ENCODE measurements around the gene FOXP1.

DNA sequence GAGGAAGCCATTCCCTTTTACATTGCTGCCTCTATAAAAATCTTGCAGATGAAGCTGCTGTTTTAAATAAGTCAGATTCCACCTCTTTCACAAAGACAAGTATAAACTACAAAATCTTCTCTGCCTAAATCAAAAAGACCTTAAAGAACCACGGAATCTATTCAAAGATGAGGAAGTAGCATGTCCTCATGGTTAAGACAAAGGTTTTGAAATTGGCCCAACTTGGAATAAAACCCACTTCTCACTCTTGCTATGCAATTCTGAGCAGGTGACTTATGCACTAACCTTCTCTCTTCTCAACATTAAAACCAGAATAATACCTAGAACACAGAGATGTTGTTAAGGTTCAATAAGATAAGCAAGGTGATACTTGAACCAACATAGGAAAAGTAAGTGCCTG, 97.6 kb downstream of the FOXP1 start:
- TF ChIP-seq CTCF (CRISPR knock-in tag; IDR thresholded peaks at IDR 0.05), result no peak
- no peak for TF ChIP-seq MAZ (IDR thresholded peaks at IDR 0.05; ENCODE audit: borderline replicate concordance, low read depth, low read length)
- TF ChIP-seq MAZ (CRISPR knock-in tag; IDR thresholded peaks at IDR 0.05; ENCODE audit: low read depth), result no peak
